GM12892 (cell line): ENCODE measurements around the gene PPP3CA.

Experiments
- POLR2A ChIP-seq: IDR thresholded peaks from 2 replicates; pipeline ENCODE4 v1.6.1; 2011; ENCODE audit warnings: low read depth, low read length, control low read depth
- POLR2AphosphoS5 ChIP-seq: IDR thresholded peaks from 2 replicates; pipeline ENCODE4 v1.6.1; 2011; ENCODE audit warnings: low read depth, low read length, control low read depth

DNA sequence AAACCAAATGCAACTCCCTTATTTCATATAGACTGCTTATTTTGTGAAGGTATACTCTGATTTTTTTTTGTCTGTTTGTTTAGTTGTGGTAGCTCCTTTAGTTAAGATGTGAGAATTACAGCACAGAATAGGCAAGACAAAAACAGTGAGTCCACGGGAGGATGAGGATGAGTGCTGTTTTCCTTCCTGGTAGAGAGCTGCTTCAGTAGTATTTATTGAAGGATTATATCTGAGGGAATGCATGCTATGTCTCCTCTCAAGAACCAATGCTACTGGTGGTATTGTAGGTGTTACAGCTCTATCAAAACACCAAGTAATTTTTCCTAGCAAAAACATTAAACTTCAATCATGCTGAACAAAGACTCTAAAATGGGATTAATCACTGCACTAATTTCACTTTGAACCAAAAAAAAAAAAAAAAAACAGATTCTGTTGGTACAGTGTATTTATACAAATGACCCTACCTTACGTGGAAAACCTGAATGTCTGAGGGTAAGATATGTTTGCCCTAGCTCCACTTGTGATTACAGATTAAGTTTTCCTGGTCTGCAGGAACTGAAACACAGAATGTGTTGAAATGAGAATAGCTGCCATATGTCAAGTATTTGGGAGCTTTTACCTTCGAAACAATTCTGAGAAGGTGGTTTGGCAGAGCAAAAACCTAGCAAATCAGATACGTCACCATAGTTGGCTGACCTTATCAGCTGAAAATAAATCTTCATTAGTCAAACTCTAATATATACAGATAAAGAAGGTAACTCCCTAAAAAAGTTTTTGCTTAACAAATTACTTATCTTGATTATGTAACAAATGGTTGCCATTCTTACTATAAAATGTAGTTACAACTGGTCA lies 40.3 kb downstream of the PPP3CA start:
- TF ChIP-seq POLR2AphosphoS5 = no peak
- TF ChIP-seq POLR2A = no peak
